LNCAP (cell line): ENCODE measurements around the gene EZR.

Experiments used
- CTCF ChIP-seq: fragments of 450-650 bp; IDR thresholded peaks from 2 replicates; pipeline ENCODE4 v1.5.1; 2017; ENCODE audit warnings: mild to moderate bottlenecking

The EZR gene

GRCh38 chr6:158783851-158784250 lies 35.3 kb downstream of the EZR start:
- no peak for TF ChIP-seq CTCF

- no peak for TF ChIP-seq CTCF
Measured at GRCh38 chr6:158783167-158783450, 36.1 kb downstream of the EZR start.

GRCh38 chr6:158782432-158783166 lies 36.6 kb downstream of the EZR start:
- TF ChIP-seq CTCF = no peak

GRCh38 chr6:158781692-158782373 lies 37.3 kb downstream of the EZR start:
- TF ChIP-seq CTCF = no peak

GRCh38 chr6:158780988-158781691 lies 38.0 kb downstream of the EZR start:
- no peak for TF ChIP-seq CTCF

GRCh38 chr6:158780246-158780884 lies 38.8 kb downstream of the EZR start:
- TF ChIP-seq CTCF = no peak

- TF ChIP-seq CTCF = no peak
Measured at GRCh38 chr6:158778005-158778527, 41.1 kb downstream of the EZR start.
